Cardiac muscle cell (in vitro differentiated cells and primary cell): ENCODE results near the gene CFAP58. TPM values are rescaled to one million over a fixed set of nuclear protein-coding genes. Genes with fewer than 3 reads are reported as not detected.
"Not testable (repeated sequence)": the region's sequence is repeated elsewhere in the genome, so short reads cannot be mapped to it uniquely, and the experiment has no call there.

Experiments used
- DNase-seq, 2 donors: peaks; one replicate each; pipeline versions ENCODE4 v3.0.0 to v3.0.0-alpha.2; 2010 to 2017; ENCODE audit warnings: low read depth in 1 of 2, low spot score in 1 of 2
- H3K27ac ChIP-seq: fragments of 200-600 bp; sonication (generic); 2 replicates; pipeline ENCODE4 v1.5.1; 2016
- H3K27me3 ChIP-seq: fragments of 200-600 bp; sonication (generic); 2 replicates; pipeline ENCODE4 v1.6.0; 2016; ENCODE audit warnings: control low read depth
- H3K36me3 ChIP-seq: fragments of 200-600 bp; sonication (generic); 2 replicates; pipeline ENCODE4 v1.5.1; 2016; ENCODE audit warnings: control low read depth
- H3K4me1 ChIP-seq: fragments of 200-600 bp; sonication (generic); 2 replicates; pipeline ENCODE4 v1.8.1; 2017; ENCODE audit warnings: low read depth, mild to moderate bottlenecking, mixed run types
- H3K4me3 ChIP-seq: fragments of 200-600 bp; sonication (generic); 2 replicates; pipeline ENCODE4 v1.5.1; 2016; ENCODE audit warnings: mild to moderate bottlenecking
- H3K9me3 ChIP-seq: fragments of 200-600 bp; sonication (generic); 2 replicates; pipeline ENCODE4 v1.5.1; 2017; ENCODE audit warnings: low read depth, mild to moderate bottlenecking, control low read depth
- CTCF ChIP-seq: IDR thresholded peaks from 2 replicates; pipeline ENCODE4 v1.5.1; 2012; ENCODE audit warnings: low read depth, mild to moderate bottlenecking, low read length
- polyA plus RNA-seq: library from polyadenylated mRNA; unstranded; fragments of >200 nt; fragmentation: Nextera tagmentation; extraction: Ambion mirVana; gene quantifications from 2 replicates; pipeline ENCODE4 v1.2.1, GENCODE V29; 2016
- total RNA-seq: library from RNA; depleted of rRNA; stranded (reverse); fragments of >200 nt; gene quantifications from 2 replicates; pipeline ENCODE4 v1.2.3, GENCODE V29; 2016

The CFAP58 gene
- total and polyA plus RNA-seq, 2 experiments from 2014 or later, result 1.1 to 1.9 TPM

GRCh38 chr10:104456802-104457542, 103.3 kb downstream of the CFAP58 start:
- no peaks in the 10 kb centered on the region for H3K9me3 ChIP-seq
- H3K4me1 ChIP-seq, result peaks cover 5% of the 10 kb centered on the region
- H3K36me3 ChIP-seq, result no peaks in the 10 kb centered on the region
- DNase-seq, result peak in 1 of 2 donors; percentile 48
- no peak for TF ChIP-seq CTCF
- no peaks in the 10 kb centered on the region for H3K27me3 ChIP-seq
- no peak overlapping the region for H3K27ac ChIP-seq
- no peak overlapping the region for H3K4me3 ChIP-seq

- no peak for DNase-seq
- TF ChIP-seq CTCF, result no peak
- H3K27ac ChIP-seq, result no peak overlapping the region
Measured at GRCh38 chr10:104457543-104457828, 103.9 kb downstream of the CFAP58 start.

DNA sequence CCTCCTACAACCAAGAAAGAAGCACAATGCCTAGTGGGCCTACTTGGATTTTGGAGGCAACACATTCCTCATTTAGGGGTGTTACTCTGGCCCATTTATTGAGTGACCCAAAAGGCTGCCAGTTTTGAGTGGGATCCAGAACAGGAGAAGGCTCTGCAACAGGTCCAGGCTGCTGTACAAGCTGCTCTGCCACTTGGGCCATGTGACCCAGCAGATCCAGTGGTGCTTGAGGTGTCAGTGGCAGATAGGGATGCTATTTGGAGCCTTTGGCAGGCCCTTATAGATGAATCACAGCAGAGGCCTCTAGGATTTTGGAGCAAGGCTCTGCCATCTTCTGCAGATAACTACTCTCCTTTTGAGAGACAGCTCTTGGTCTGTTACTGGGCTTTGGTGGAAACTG, 111.9 kb downstream of the CFAP58 start:
- H3K4me1 ChIP-seq, H3K4me3 ChIP-seq, DNase-seq, H3K27ac ChIP-seq, H3K36me3 ChIP-seq, H3K9me3 ChIP-seq, H3K27me3 ChIP-seq: not testable (repeated sequence)

More at GRCh38 chr10:104457543-104457828, 103.9 kb downstream of the CFAP58 start:
- Histone ChIP-seq H3K36me3 (no peaks in the 10 kb centered on the region), H3K4me1 (peaks cover 5% of the 10 kb centered on the region), H3K9me3 (no peaks in the 10 kb centered on the region), H3K4me3 (no peak overlapping the region), H3K27me3 (no peaks in the 10 kb centered on the region)

DNA sequence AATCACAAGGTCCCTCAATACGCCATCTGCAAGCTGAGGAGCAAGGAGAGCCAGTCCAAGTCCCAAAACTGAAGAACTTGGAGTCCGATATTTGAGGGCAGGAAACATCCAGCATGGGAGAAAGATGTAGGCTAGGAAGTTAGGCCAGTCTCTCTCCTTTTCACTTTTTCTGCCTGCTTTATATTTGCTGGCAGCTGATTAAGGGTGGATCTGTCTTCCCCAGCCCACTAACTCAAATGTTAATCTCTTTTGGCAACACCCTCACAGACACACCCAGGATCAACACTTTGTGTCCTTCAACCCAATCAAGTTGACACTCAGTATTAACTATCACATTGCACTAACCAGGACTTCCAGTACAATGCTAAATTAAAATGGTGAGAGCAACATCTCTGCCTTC, 115.2 kb downstream of the CFAP58 start:
- not testable (repeated sequence) for H3K4me1 ChIP-seq, H3K27ac ChIP-seq, H3K27me3 ChIP-seq, DNase-seq, H3K36me3 ChIP-seq, H3K4me3 ChIP-seq, H3K9me3 ChIP-seq

GRCh38 chr10:104472505-104472904, 118.9 kb downstream of the CFAP58 start:
- Histone ChIP-seq H3K4me3 (no peak overlapping the region), H3K4me1 (peaks cover 11% of the 10 kb centered on the region), H3K9me3 (no peaks in the 10 kb centered on the region), H3K27ac (no peak overlapping the region), H3K27me3 (no peaks in the 10 kb centered on the region), H3K36me3 (no peaks in the 10 kb centered on the region)
- no peak for DNase-seq
- TF ChIP-seq CTCF, result no peak

DNA sequence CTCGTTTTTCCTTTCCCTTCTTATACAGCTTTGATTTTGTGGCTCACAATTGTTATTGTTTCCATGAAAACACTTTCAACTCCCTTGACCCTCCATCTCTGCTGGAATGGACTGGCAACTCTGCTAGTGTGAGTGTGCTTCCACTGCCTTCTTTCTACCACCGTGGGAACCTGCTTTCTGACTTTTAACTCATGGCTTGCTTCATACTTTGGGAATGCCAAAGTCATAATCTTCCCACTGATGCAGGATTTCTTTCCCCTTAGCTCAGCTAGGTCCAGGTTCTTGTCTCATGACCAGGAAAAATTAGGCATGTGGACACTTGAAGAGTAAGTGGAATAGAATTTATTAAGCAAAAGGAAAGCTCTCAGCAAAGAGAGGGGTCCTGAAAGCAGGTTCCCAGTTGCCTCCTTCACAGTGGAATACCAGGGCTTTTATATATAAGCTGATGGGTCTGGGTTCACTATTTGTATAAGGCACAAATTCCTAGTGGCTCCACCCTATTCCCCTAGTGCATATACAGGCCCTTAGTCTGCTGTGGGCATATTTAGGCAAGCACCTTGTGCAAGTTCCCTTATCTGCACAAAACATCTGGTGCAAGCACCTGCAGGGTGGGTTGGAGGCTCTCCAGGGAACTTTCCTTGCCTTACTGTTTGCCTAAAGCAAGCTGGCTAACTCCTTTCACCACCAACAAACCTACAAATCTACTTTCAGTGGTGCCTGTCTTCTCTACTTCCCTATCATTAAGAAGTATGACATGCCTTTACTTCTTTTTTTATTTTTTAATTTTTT, 119.5 kb downstream of the CFAP58 start:
- Histone ChIP-seq H3K4me1 (peaks cover 11% of the 10 kb centered on the region), H3K4me3 (no peak overlapping the region), H3K27ac (no peak overlapping the region), H3K36me3 (no peaks in the 10 kb centered on the region), H3K9me3 (no peaks in the 10 kb centered on the region), H3K27me3 (no peaks in the 10 kb centered on the region)
- no peak for TF ChIP-seq CTCF
- DNase-seq, result no peak
